GM19328 (cell line): Measurements from ENCODE around the gene NAA16.

Source experiments
- ATAC-seq: cut with Tn5 transposase; IDR thresholded peaks from one replicate; pipeline ENCODE4 v1.9.1; 2021; ENCODE audit warnings: mild to moderate bottlenecking, moderate library complexity; ENCODE audit not compliant: unreplicated experiment

NAA16 gene

DNA sequence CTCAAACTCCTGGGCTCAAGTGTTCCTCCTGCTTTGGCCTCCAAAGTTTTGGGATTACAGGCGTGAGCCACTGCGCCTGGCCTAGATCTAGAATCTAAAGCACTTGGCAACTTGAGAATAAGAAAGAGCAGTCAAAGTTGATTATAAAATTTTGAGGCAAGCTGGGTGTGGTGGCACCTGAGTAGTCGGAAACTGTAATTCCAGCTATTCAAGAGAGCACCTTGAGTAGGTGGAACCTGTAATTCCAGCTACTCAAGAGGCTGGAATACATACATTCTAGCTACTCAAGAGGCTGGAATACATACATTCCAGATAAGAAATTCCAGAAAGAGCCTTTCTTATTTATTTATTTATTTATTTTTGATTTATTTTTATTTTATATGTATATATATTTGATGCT, 8.3 kb upstream of the NAA16 start:
- no peak for ATAC-seq

DNA sequence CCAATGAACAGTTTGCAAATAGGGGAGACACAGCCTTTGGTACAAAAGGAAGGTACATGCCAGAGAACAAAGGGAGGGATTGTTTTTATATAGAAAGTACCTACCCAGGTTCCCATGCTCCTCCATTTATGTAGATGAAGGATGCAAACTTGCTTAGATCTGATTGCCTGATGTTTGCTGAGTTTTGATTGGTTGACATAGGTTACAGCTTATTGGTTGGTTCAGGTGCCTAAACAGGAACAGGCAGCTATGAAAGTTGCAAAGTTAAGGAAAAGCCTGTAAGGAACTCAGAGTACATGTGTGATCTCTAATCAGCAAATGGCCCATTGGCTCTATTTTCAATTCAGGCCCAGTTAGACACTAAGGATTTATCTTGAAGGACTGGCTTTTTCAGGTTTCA, 6.5 kb upstream of the NAA16 start:
- no peak for ATAC-seq

DNA sequence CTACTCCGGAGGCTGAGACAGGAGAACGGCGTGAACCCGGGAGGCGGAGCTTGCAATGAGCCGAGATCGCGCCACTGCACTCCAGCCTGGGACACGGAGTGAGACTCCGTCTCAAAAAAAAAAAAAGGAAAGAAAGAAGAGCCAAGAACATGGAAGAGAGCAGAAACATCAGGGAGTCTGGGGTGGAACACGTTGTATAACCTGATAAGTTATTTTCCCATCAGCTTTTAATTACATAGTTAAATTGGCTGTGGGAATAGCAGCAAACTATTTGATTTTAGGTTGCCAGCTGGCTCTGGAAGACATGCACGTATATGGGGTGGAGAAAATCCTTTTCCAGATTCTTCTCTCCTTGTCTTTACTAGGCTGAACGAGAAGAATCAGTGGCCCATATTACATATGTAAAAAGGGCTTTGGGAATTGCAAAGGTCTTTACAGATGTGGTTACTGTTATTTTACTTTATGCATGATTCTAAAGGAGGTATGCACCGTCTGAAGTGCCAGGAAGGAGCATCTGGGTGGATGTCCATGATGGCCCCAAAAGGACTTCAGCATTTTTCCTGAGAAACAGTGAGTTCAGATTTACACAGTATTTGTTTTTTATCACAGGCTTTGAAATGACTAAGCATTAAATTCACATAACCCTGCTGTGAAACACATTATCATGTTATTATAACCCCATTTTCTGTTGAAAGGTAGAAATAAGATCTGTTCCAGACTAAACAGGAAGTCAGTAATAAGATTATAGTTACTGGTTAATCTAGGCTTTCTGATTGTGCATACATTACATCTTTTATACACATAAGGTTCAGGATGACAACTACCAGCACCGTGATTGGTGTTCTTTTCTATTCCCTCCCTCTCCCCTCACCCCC, 4.6 kb upstream of the NAA16 start:
- no peak for ATAC-seq

DNA sequence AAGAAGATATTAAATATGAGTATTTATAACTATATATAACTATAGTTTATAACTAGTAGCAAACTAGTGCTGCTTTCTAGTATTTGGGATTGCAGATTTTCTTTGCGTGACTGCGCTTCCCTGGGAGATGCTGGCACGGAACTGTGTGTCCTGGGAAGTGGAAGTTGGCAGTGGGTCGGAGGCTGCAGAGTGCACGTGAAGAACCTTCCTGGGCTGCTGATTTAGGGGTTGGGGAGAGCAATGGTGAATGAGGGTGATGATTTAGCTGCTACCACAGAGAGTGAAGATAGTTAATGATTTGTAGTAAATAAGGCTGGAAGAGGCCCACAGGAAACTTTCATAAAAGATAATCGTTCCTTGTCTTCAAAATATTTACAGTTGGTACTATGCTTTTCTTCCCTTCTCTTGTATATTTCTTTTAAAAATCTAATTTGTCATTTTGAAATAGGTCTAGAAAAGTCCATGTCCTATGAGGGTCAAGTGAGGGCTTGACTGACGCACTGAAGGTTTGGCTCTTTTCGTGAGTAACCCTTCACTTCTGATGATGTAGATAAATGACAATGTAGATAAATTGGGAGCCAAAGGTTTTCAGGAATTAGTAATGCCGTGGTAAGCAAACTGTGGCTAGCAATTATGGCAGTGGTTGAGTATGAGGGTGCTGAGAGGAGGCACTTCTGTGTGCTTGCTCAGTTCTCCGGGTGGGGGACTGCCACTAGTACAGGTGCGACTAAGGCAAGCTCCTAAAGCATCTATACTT, 3.0 kb upstream of the NAA16 start:
- ATAC-seq, result no peak

DNA sequence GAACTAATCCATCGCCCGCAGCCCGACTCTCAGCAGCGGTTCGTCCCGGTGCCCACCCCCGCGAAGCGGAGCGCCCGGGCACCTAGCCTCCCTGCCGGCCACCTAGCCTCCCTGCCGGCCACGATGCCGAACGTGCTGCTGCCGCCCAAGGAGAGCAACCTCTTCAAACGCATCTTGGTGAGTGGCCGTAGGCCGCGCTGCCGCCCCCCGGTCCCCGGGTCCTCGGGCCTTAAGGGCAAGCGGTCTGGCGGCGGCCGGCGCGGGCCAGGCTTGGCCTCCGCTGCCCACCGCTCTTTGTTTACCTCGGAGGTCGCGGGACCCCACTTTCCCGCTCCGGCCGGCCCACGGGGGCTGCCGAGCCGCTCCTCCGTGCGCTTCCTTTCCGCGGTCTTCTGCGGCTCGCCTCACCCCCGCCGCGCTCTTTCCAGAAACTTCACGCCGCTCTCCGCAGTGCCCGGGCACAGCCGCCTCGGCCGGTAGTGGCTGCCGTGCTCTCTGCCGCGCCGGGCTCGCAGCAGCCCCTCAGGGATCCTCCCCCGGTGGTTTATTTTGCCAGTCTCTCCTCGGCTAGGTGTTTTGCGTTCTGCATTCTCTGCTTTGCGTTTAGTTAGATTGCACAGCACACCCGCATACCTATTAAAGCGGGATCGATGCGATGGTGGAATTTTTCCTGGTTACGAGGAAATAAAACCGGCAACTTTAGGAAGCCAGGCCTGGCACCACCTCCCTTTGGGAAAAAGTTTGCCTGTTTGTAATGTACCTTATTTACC, 524 bp downstream of the NAA16 start:
- peak; percentile 48 for ATAC-seq

DNA sequence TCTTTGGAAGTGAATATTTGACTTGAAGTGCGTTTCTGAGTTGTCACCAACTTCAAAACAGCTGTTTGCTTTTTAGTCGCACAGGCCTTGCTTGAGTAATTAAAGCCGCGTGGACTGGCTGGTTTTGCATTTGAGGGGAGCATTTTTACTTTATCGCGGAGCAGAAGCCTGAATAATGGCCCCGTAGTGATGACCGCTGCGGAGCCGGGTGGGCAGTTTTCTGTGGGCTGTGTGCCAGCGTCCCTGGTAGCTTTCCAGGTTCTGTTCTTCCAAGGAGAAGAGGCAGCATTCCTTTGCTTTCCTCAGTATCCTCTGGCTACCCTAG, 1.1 kb downstream of the NAA16 start:
- ATAC-seq, result no peak

DNA sequence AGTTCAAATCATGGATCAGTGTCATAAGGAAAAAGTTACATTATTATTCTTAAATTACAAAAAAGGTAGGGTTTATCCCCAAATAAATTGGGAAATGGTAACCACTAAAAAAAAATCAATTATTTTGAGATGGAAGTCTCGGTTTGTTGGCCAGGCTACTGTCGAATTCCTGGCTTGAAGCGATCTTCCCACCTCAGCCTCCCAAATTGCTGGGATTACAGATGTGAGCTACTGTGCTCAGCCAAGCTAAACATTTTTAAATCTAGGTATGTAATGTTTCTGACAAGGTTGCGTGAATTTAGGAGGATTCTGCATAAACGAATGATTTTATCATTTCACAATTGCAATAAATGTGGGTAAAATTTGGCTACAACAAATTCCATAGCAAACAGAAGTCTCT, 2.0 kb downstream of the NAA16 start:
- ATAC-seq, result no peak

DNA sequence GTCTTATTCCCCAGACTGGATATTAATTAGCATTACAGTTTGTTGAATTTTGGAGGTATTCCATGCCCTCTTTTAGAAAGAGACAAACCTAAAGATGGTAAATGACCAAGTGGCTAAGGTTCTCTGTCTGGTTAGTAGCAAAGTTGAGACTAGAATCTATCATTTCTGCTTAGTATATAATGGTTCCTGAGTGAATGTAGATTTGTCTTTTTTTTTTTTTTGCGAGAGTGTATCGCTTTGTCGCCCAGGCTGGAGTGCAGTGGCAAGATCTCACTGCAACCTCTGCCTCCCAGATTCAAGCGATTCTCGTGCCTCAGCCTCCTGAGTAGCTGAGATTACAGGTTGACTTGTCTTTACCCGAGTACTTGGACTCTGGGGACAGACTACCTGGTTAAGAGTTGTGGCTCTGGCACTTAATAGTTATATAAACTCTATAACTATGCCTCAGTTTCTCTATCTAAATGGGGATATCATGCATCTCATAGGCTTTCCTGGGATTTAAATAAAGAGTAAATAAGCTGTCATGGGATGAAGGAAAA, 2.7 kb downstream of the NAA16 start:
- no peak for ATAC-seq

DNA sequence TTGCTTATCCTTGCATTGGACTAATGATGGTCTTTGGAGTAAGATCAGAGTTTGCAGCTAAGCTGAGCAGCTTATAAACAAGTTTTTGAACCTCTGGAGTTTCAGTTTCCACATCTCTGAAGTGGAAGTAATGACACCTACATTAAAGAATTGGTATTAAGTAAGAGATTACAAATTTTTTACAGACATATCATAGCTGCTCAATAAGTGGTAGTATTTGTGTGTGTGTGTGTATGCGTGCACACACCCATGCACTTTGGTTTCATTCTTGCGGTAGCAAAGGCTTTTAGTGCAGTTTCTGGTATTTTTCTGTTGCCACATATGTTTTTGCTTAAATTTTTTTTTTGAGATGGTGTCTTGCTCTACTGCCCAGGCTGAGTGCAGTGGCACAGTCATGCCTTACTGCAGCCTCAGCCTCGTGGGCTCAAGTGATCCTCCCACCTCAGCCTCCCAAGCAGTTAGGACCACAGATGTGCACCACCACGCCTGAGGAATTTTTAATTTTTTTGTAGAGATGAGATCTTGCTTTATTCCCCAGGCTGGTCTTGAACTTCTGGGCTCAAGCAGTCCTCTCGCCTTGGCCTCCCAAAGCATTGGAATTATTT, 4.5 kb downstream of the NAA16 start:
- ATAC-seq, result no peak

DNA sequence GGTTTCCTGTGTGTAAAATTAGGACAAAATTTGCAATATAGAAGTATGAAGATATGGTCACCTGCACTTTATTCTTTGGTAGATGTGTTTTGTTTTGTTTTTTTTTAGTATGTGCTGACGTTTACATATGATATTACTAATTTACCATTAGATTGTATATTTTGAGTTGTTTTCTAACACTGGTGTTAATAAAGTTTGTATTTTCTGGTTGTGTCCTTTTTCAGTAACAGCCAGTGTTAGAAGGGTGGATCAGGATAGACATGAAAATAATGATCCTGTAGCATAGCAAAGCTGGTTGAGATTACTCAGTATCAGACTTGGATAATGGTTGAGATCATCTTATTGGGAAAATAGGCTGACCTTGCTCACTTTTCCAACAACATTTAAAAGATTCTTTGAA, 6.2 kb downstream of the NAA16 start:
- no peak for ATAC-seq

DNA sequence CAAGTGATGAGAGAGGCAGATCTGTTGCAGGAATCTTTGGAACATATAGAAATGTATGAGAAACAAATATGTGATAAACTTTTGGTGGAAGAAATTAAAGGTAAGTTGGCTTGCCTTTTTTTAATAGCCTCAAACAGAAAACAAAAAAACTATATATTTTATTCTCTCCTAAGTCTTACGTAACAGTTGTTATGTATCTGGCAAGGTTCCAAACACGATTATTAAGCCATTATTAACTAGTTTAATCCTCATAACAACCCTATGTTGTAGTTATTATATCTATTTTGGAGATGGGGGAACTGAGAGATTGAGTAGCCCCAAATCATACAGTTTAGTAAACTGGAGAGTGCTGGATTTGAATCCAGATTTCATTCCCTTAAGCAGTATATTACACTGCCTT, 14.7 kb downstream of the NAA16 start:
- no peak for ATAC-seq

DNA sequence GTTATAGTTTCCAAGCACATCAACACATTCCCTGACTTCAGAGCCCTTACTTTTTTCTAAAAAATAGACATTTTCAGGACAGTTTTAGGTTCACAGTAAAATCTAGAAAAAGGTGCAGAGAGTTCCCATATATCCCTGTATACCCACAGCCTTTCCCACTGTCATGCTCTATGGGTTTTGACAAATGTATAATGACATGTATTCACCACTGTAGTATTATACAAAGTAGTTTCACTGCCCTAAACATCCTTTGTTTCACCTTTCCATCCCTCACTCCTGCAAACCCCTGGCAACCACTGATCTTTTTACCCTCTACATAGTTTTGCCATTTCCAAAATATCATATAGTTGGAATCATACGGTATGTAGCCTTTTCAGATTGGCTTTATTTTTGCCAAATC, 15.6 kb downstream of the NAA16 start:
- ATAC-seq, result no peak

DNA sequence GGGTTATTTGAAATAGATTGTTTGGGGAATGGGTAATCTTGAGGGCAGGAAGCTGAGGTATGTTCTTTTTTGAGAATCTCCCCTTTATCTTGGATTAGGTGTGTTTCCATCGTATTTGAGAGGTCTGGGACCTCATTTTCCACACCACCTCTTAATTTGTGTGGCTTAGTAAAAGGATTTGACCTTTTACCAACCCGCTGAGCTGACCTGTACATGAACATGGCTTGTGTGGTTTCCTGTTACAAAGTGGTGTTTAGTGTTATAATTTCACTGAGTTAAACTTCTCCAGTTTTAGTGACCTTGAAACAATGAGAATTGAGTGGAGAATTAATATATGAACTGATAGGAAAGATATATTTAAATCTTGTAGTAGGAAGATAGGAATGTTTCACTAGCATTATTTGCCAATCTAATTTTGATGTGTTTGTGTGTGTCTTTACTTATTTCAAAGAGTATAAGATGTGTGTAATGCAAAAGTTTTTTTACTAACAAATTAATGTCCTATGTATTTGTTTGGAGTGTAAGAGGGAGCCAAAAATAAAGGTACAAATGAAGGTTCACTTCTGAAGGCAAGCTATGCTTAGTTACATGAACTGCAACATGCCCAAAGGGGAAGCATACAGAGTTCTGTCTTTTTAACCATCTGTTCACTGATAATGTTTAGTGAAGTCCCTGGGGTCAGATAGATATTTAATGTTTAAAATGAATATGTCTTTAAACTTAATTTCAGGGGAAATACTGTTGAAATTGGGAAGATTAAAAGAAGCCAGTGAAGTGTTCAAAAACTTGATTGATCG, 17.1 kb downstream of the NAA16 start:
- ATAC-seq, result no peak

DNA sequence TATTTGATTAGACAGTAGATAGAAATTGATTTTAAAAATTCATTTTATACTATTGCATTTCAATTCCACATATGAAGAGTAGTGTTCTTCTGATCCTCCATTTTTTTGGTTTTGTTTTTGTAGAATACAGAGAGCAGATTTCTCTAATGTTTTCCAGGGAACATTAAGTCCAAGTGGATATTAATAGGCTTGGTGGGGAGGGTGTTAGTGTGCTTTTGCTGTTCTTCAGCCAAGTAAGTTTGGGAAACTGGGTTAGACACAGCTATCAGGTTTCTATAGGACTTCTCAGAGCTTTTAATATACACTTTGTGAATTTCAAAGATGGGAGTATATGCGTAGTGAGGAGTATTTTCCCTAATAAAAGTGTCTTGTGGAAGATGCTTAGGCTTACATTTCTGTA, 21.8 kb downstream of the NAA16 start:
- ATAC-seq, result no peak

DNA sequence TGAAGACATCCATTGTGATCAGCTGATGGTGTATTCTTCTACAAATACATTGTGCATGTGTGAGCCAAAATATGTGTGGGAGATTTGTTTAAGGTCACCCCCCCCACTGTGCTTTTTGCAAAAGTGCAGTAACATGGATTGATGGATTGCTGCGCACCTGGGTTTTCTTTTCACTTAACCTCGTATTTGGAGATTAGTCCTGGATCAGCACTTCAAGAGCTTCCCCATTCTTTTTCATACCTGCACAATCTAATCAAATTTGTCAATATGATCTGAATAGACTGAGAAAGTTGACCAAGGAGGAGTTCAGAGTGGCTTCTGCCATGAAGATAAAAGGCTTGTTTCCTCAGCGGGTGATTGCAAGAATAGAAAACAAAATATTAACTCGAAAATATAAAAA, 23.7 kb downstream of the NAA16 start:
- ATAC-seq, result no peak

DNA sequence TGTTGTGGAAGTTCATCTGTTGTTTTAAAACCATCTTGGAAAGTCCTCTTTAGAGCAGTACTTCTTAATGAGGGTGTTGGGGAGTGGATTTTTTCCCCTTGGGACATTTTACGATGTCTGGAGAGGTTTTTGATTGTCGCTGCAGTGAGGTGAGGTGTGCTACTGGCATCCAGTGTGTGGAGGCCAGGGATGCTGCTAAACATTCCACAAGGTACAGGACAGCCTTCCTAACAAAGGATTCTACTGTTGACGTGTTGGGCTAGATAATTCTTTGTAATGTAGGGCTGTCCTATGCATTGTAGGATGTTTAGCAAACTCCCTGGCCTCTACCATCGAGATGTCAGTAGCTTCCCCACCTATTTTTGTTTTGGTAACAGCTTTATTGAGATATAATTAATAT, 33.3 kb downstream of the NAA16 start:
- no peak for ATAC-seq

DNA sequence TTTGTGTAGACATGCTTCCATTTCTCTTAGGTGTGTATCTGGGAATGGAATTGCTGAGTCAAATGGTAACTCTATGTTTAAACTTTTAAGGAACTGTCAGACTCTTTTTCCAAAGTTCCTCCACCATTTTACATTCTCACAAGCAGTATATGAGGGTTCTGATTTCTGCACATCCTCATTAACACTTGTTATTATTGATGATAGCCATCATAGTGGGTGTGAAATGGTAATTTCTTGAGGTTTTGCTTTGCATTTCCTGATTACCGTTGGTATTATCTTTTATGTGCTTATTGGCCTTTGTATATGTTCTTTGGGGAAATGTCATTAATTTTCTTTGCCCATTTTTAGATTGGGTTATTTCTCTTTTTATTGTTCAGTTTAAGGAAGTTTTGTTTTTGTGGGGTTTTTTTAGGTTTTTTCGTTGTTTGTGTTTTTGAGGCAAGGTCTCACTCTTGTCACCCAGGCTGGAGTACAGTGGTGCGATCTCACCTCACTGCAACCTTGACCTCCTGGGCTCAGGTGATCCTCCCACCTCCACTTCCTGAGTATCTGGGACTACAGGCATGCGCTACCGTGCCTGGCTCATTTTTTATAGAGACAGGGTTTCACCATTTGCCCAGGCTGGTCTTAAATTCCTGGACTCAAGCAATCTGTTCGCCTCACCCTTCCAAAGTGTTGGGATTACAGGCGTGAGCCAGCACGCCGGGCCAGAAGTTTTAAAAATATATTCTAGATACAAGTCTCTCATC, 34.3 kb downstream of the NAA16 start:
- ATAC-seq, result no peak

DNA sequence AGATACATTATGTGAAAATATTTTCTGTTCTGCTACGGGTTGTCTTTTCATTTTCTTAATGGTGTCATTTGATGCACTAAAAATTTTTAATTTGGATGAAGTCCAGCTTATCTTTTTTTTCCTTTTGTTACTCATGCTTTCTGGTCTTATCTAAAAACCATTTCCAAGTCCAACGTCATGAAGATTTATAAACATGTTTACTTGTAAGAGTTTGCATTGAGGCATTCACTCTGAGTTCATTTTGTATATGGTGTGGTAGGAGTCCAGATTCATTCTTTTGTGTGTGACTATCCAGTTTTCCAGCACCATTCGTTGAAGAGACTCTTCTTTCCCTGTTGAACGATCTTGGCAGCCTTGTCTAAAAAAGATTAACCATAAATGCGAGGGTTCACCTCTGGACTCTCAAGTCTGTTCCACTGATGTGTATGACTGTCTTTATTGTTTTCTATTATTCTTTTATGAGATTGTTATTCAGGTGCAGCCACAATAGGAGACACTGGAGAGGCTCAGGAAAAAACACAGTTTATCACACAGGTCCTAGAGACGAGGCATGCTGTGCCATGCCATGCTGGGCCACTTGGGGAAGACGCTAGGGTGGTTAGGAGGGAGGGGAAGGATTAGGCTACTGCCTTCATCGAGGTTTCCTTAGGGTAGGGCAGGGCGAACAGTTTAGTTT, 35.0 kb downstream of the NAA16 start:
- no peak for ATAC-seq
